HepG2 (cell line): ENCODE results near the gene GATM. TPM values are rescaled to one million over a fixed set of nuclear protein-coding genes. Genes with fewer than 3 reads are reported as not detected.

Source experiments
- ARHGAP35 ChIP-seq: sonication (generic); formaldehyde crosslinking; IDR thresholded peaks from 2 replicates; pipeline ENCODE4 v1.9.0; 2022; ENCODE audit warnings: mild to moderate bottlenecking, inconsistent platforms, moderate library complexity, missing genetic modification reagents, borderline replicate concordance
- ATF1 ChIP-seq: IDR thresholded peaks from 2 replicates; pipeline ENCODE4 v1.6.1; 2016; ENCODE audit warnings: mild to moderate bottlenecking, control low read depth
- CENPT ChIP-seq: sonication (generic); formaldehyde crosslinking; IDR thresholded peaks from 2 replicates; pipeline ENCODE4 v1.8.0; 2022; ENCODE audit warnings: low read depth, mild to moderate bottlenecking, moderate library complexity, missing genetic modification reagents
- FOXA1 ChIP-seq, 2 experiments: fragments of 450-650 bp in 1 of 2; sonication (generic) in 1 of 2; formaldehyde crosslinking in 1 of 2; IDR thresholded peaks; 2 replicates each; pipeline versions ENCODE4 v1.4.0 to v1.6.1; 2016 to 2020; ENCODE audit warnings: missing genetic modification reagents in 1 of 2
- HOXA3 ChIP-seq: sonication (generic); formaldehyde crosslinking; IDR thresholded peaks from 2 replicates; pipeline ENCODE4 v1.5.0; 2020; ENCODE audit warnings: missing genetic modification reagents
- ISX ChIP-seq: sonication (generic); formaldehyde crosslinking; conservative IDR thresholded peaks from 2 replicates; pipeline ENCODE4 v1.5.0; 2020; ENCODE audit warnings: missing genetic modification reagents
- KLF6 ChIP-seq: IDR thresholded peaks from 2 replicates; pipeline ENCODE4 v1.8.0; 2016; ENCODE audit warnings: missing biosample characterization, missing genetic modification reagents
- MAFK ChIP-seq, 2 experiments: IDR thresholded peaks in 1 of 2; conservative IDR thresholded peaks in 1 of 2; 2 replicates each; pipeline ENCODE4 v1.6.1; 2011; ENCODE audit warnings: improper control_type of control experiment in 2 of 2, low read length in 2 of 2
- MTF2 ChIP-seq: sonication (generic); formaldehyde crosslinking; IDR thresholded peaks from 2 replicates; pipeline ENCODE4 v1.5.0; 2020; ENCODE audit warnings: missing genetic modification reagents, borderline replicate concordance
- NKX3-1 ChIP-seq: sonication (generic); formaldehyde crosslinking; IDR thresholded peaks from 2 replicates; pipeline ENCODE4 v1.5.0; 2020; ENCODE audit warnings: missing genetic modification reagents
- POLR2AphosphoS5 ChIP-seq: IDR thresholded peaks from 2 replicates; pipeline ENCODE4 v1.6.1; 2012; ENCODE audit warnings: low read depth, low read length
- TAF15 ChIP-seq: fragments of 200-400 bp; formaldehyde crosslinking; IDR thresholded peaks from one replicate; pipeline ENCODE4 v1.6.1; 2018; ENCODE audit warnings: mild to moderate bottlenecking, low read depth, low read length; ENCODE audit not compliant: poor library complexity, severe bottlenecking
- TGIF2 ChIP-seq: IDR thresholded peaks from 2 replicates; pipeline ENCODE4 v1.6.1; 2016; ENCODE audit warnings: control low read depth, missing compliant biosample characterization
- ZKSCAN5 ChIP-seq: sonication (generic); formaldehyde crosslinking; IDR thresholded peaks from 2 replicates; pipeline ENCODE4 v1.5.1; 2020; ENCODE audit warnings: mild to moderate bottlenecking, missing genetic modification reagents
- ZNF367 ChIP-seq: sonication (generic); formaldehyde crosslinking; IDR thresholded peaks from 2 replicates; pipeline ENCODE4 v1.4.0; 2020; ENCODE audit warnings: missing genetic modification reagents, borderline replicate concordance
- ZNF468 ChIP-seq: sonication (generic); formaldehyde crosslinking; IDR thresholded peaks from 2 replicates; pipeline ENCODE4 v1.8.0; 2022; ENCODE audit warnings: mild to moderate bottlenecking, moderate library complexity, missing genetic modification reagents
- ZNF510 ChIP-seq: sonication (generic); formaldehyde crosslinking; IDR thresholded peaks from 2 replicates; pipeline ENCODE4 v1.4.0; 2020; ENCODE audit warnings: low read depth, mild to moderate bottlenecking, missing genetic modification reagents
- ZNF563 ChIP-seq: sonication (generic); formaldehyde crosslinking; IDR thresholded peaks from 2 replicates; pipeline ENCODE4 v1.8.0; 2022; ENCODE audit warnings: mild to moderate bottlenecking, moderate library complexity, missing genetic modification reagents
- ZNF629 ChIP-seq: sonication (generic); formaldehyde crosslinking; conservative IDR thresholded peaks from 2 replicates; pipeline ENCODE4 v1.5.0; 2020; ENCODE audit warnings: missing genetic modification reagents
- ZNF740 ChIP-seq: sonication (generic); formaldehyde crosslinking; IDR thresholded peaks from 2 replicates; pipeline ENCODE4 v1.4.0; 2020; ENCODE audit warnings: missing genetic modification reagents
- ZNF770 ChIP-seq: sonication (generic); formaldehyde crosslinking; IDR thresholded peaks from 2 replicates; pipeline ENCODE4 v1.5.0; 2020; ENCODE audit warnings: mild to moderate bottlenecking, missing genetic modification reagents
- ZNF790 ChIP-seq: sonication (generic); formaldehyde crosslinking; IDR thresholded peaks from 2 replicates; pipeline ENCODE4 v1.8.0; 2022; ENCODE audit warnings: missing genetic modification reagents, mild to moderate bottlenecking, borderline replicate concordance
- ZNF850 ChIP-seq: sonication (generic); formaldehyde crosslinking; conservative IDR thresholded peaks from 2 replicates; pipeline ENCODE4 v1.9.0; 2021; ENCODE audit warnings: mild to moderate bottlenecking, missing genetic modification reagents
- polyA plus RNA-seq, 8 experiments: library from polyadenylated mRNA; depleted of rRNA in 3 of 8; stranded (reverse) in 7 of 8; unstranded in 1 of 8; fragments of >200 nt; fragmentation: Illumina TruSeq in 4 of 8; extraction: Trizol in 4 of 8; gene quantifications; 2 replicates each; pipeline versions ENCODE4 v1.2.1 to v1.2.3, GENCODE V29; 2011 to 2016; ENCODE audit warnings: low read depth in 4 of 8, missing spikeins in 1 of 8, mixed read lengths in 1 of 8; ENCODE audit not compliant: insufficient read depth in 1 of 8
- total RNA-seq, 5 experiments: library from RNA; depleted of rRNA; stranded (reverse); fragments of >200 nt; fragmentation: Illumina TruSeq; extraction: Trizol; gene quantifications; 2 replicates each; pipeline ENCODE4 v1.2.3, GENCODE V29; 2016; ENCODE audit warnings: low read depth in 1 of 5
- TF ChIP-seq, protein P1 (sequence below): sonication (generic); formaldehyde crosslinking; IDR thresholded peaks from 2 replicates; pipeline ENCODE4 v1.4.0; 2020; ENCODE audit warnings: missing genetic modification reagents, borderline replicate concordance

The GATM gene
- total and polyA plus RNA-seq, 2 of the 13 experiments (the other 11 are each of a cell fraction or from before 2014, with no cell fraction given), result 2.1 to 16.8 TPM

DNA sequence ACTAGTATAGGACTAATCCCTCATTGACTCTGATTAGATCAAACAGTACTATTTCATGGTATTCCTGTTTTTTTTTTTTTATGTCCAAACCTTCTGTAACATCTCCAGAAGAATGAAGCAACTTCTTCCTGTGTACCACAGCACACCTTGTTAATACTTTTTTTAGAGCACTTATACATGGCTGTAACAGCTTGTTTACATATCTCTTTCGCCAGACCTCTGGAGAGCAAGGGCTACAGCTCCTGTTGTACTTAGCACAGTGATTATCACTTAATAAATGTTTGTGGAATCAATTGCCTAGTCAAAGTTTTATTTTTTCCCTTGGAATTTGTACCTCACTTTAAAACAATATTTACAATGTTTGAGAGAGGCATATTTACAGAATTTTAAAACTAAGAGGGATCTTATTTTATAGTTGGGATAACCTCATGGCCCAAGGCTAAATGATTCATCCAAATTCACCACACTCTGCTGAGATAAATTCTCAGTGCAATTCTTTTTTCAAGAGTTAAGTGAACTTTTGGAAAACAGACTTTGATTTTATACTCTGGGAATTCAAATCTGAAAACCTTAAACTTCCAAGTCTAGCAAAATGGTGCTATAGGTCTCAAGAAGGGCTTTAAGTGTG, 9.2 kb upstream of the GATM start (continued):
- TF ChIP-seq, protein P1, sequence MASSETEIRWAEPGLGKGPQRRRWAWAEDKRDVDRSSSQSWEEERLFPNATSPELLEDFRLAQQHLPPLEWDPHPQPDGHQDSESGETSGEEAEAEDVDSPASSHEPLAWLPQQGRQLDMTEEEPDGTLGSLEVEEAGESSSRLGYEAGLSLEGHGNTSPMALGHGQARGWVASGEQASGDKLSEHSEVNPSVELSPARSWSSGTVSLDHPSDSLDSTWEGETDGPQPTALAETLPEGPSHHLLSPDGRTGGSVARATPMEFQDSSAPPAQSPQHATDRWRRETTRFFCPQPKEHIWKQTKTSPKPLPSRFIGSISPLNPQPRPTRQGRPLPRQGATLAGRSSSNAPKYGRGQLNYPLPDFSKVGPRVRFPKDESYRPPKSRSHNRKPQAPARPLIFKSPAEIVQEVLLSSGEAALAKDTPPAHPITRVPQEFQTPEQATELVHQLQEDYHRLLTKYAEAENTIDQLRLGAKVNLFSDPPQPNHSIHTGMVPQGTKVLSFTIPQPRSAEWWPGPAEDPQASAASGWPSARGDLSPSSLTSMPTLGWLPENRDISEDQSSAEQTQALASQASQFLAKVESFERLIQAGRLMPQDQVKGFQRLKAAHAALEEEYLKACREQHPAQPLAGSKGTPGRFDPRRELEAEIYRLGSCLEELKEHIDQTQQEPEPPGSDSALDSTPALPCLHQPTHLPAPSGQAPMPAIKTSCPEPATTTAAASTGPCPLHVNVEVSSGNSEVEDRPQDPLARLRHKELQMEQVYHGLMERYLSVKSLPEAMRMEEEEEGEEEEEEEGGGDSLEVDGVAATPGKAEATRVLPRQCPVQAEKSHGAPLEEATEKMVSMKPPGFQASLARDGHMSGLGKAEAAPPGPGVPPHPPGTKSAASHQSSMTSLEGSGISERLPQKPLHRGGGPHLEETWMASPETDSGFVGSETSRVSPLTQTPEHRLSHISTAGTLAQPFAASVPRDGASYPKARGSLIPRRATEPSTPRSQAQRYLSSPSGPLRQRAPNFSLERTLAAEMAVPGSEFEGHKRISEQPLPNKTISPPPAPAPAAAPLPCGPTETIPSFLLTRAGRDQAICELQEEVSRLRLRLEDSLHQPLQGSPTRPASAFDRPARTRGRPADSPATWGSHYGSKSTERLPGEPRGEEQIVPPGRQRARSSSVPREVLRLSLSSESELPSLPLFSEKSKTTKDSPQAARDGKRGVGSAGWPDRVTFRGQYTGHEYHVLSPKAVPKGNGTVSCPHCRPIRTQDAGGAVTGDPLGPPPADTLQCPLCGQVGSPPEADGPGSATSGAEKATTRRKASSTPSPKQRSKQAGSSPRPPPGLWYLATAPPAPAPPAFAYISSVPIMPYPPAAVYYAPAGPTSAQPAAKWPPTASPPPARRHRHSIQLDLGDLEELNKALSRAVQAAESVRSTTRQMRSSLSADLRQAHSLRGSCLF, result no peak
- TF ChIP-seq ARHGAP35 (CRISPR knock-in tag), result no peak
- no peak for TF ChIP-seq TGIF2
- TF ChIP-seq ZNF850 (CRISPR knock-in tag), result no peak
- TF ChIP-seq POLR2AphosphoS5, result no peak
- TF ChIP-seq ZNF770 (CRISPR knock-in tag), result no peak
- no peak for TF ChIP-seq ZNF367 (CRISPR knock-in tag)
- no peak for TF ChIP-seq TAF15
- TF ChIP-seq ISX (CRISPR knock-in tag), result no peak
- 0 out of 2 replicates have a peak, but pooled peaks have one; percentile 12 for TF ChIP-seq ZNF629 (CRISPR knock-in tag)
- TF ChIP-seq MTF2 (CRISPR knock-in tag), result no peak
- peak; percentile 86 for TF ChIP-seq FOXA1 (IDR thresholded peaks at IDR 0.05)
- TF ChIP-seq FOXA1 (CRISPR knock-in tag; IDR thresholded peaks at IDR 0.05), result peak; percentile 97
- TF ChIP-seq ATF1 (CRISPR knock-in tag), result no peak
- TF ChIP-seq NKX3-1 (CRISPR knock-in tag), result peak; percentile 77; the same call in 1 of the 2 replicates
- TF ChIP-seq ZNF510 (CRISPR knock-in tag), result no peak
- no peak for TF ChIP-seq ZNF790 (CRISPR knock-in tag)
- TF ChIP-seq ZNF563 (CRISPR knock-in tag), result no peak
- no peak for TF ChIP-seq ZNF468 (CRISPR knock-in tag)
- TF ChIP-seq ZKSCAN5, result no peak
- TF ChIP-seq MAFK (conservative IDR thresholded peaks at IDR 0.05 in 1 of 2, IDR thresholded peaks at IDR 0.05 in 1 of 2; ENCODE audit: low read length in 2 of 2), result no peak
- no peak for TF ChIP-seq CENPT (CRISPR knock-in tag)
- no peak for TF ChIP-seq KLF6
- TF ChIP-seq HOXA3 (CRISPR knock-in tag), result peak; percentile 50; the same call in 1 of the 2 replicates
- no peak for TF ChIP-seq ZNF740 (CRISPR knock-in tag)
